LNCAP (cell line): Measurements from ENCODE around the gene CCSAP.

Experiments
- CTCF ChIP-seq: fragments of 450-650 bp; IDR thresholded peaks from 2 replicates; pipeline ENCODE4 v1.5.1; 2017; ENCODE audit warnings: mild to moderate bottlenecking

Gene CCSAP

GRCh38 chr1:229303855-229304254, 39.0 kb downstream of the CCSAP start:
- no peak for TF ChIP-seq CTCF

- no peak for TF ChIP-seq CTCF
Measured at GRCh38 chr1:229302740-229303139, 40.1 kb downstream of the CCSAP start.

- no peak for TF ChIP-seq CTCF
Measured at GRCh38 chr1:229300099-229300757, 42.6 kb downstream of the CCSAP start.

GRCh38 chr1:229298887-229299503, 43.9 kb downstream of the CCSAP start:
- TF ChIP-seq CTCF = no peak

- TF ChIP-seq CTCF = no peak
Measured at GRCh38 chr1:229298420-229298819, 44.4 kb downstream of the CCSAP start.

GRCh38 chr1:229297746-229298145, 45.1 kb downstream of the CCSAP start:
- TF ChIP-seq CTCF = no peak

- no peak for TF ChIP-seq CTCF
Measured at GRCh38 chr1:229296541-229296941, 46.3 kb downstream of the CCSAP start.

- no peak for TF ChIP-seq CTCF
Measured at GRCh38 chr1:229295745-229296144, 47.1 kb downstream of the CCSAP start.
